Smooth muscle cell (in vitro differentiated cells): ENCODE measurements around the gene MBP. TPM values are rescaled to one million over a fixed set of nuclear protein-coding genes. Genes with fewer than 3 reads are reported as not detected.

Source experiments
- DNase-seq: peaks from one replicate; lab custom pipeline; 2025; ENCODE audit not compliant: unreplicated experiment; lab: John Stamatoyannopoulos, UW
- H2AFZ ChIP-seq: fragments of 200-600 bp; sonication (generic); 2 replicates; pipeline ENCODE4 v1.6.0; 2016; ENCODE audit warnings: antibody characterized with exemption, low read depth, mild to moderate bottlenecking
- H3F3A ChIP-seq: fragments of 200-600 bp; sonication (generic); 2 replicates; pipeline ENCODE4 v1.6.0; 2017; ENCODE audit warnings: antibody characterized with exemption, low read depth
- H3K27ac ChIP-seq: fragments of 200-600 bp; sonication (generic); 2 replicates; pipeline ENCODE4 v1.5.1; 2016; ENCODE audit warnings: low read depth, mild to moderate bottlenecking
- H3K27me3 ChIP-seq: fragments of 200-600 bp; sonication (generic); 2 replicates; pipeline ENCODE4 v1.6.1; 2016; ENCODE audit warnings: low read depth, mild to moderate bottlenecking
- H3K36me3 ChIP-seq: fragments of 200-600 bp; sonication (generic); 2 replicates; pipeline ENCODE4 v1.5.1; 2016; ENCODE audit warnings: low read depth
- H3K4me1 ChIP-seq: fragments of 200-600 bp; sonication (generic); 2 replicates; pipeline ENCODE4 v1.5.1; 2016; ENCODE audit warnings: low read depth
- H3K4me2 ChIP-seq: fragments of 200-600 bp; sonication (generic); 2 replicates; pipeline ENCODE4 v1.6.0; 2016; ENCODE audit warnings: mild to moderate bottlenecking
- H3K4me3 ChIP-seq: fragments of 200-600 bp; sonication (generic); 2 replicates; pipeline ENCODE4 v1.5.1; 2016; ENCODE audit warnings: mild to moderate bottlenecking
- H3K79me2 ChIP-seq: fragments of 200-600 bp; sonication (generic); 2 replicates; pipeline ENCODE4 v1.6.0; 2016; ENCODE audit warnings: low read depth, mild to moderate bottlenecking
- H3K9ac ChIP-seq: fragments of 200-600 bp; sonication (generic); 2 replicates; pipeline ENCODE4 v1.6.0; 2016; ENCODE audit warnings: low read depth
- H3K9me3 ChIP-seq: fragments of 200-600 bp; sonication (generic); replicated peaks from 2 replicates; pipeline ENCODE4 v1.5.1; 2016; ENCODE audit warnings: low read depth
- H4K20me1 ChIP-seq: fragments of 200-600 bp; sonication (generic); 2 replicates; pipeline ENCODE4 v1.6.0; 2016; ENCODE audit warnings: low read depth
- WGBS: methylation state at CpG from one replicate; pipeline ENCODE4 v1.1.7; 2016; ENCODE audit warnings: low lambda C conversion rate; 5-methylcytosine and 5-hydroxymethylcytosine counted together
- polyA plus RNA-seq: library from polyadenylated mRNA; unstranded; fragments of >200 nt; fragmentation: Nextera tagmentation; extraction: Ambion mirVana; gene quantifications from 2 replicates; pipeline ENCODE4 v1.2.1, GENCODE V29; 2016
- total RNA-seq: library from RNA; depleted of rRNA; stranded (reverse); fragments of >200 nt; gene quantifications from 2 replicates; pipeline ENCODE4 v1.2.3, GENCODE V29; 2014
- TF ChIP-seq, protein P1 (sequence below): fragments of 200-600 bp; sonication (generic); IDR thresholded peaks from 2 replicates; pipeline ENCODE4 v1.5.1; 2017; ENCODE audit warnings: borderline replicate concordance, mild to moderate bottlenecking, antibody characterized with exemption; ENCODE audit not compliant: insufficient read depth, poor library complexity, severe bottlenecking

MBP gene
- total and polyA plus RNA-seq, 2 experiments from 2014 or later, result 1.4 to 5.1 TPM

- Histone ChIP-seq H3K36me3 (no peaks in the 10 kb centered on the region), H3K4me2 (no peak overlapping the region), H3K9me3 (no peaks in the 10 kb centered on the region), H3K79me2 (no peaks in the 10 kb centered on the region), H4K20me1 (no peaks in the 10 kb centered on the region), H3K4me3 (no peak overlapping the region), H3F3A (no peaks in the 10 kb centered on the region), H3K27ac (no peak overlapping the region), H3K4me1 (peaks cover 3% of the 10 kb centered on the region), H3K9ac (no peak overlapping the region), H2AFZ (no peak overlapping the region), H3K27me3 (peaks cover 30% of the 10 kb centered on the region)
- 96% methylated on average over 15 of the region's 15 CpGs for WGBS
- TF ChIP-seq, protein P1, sequence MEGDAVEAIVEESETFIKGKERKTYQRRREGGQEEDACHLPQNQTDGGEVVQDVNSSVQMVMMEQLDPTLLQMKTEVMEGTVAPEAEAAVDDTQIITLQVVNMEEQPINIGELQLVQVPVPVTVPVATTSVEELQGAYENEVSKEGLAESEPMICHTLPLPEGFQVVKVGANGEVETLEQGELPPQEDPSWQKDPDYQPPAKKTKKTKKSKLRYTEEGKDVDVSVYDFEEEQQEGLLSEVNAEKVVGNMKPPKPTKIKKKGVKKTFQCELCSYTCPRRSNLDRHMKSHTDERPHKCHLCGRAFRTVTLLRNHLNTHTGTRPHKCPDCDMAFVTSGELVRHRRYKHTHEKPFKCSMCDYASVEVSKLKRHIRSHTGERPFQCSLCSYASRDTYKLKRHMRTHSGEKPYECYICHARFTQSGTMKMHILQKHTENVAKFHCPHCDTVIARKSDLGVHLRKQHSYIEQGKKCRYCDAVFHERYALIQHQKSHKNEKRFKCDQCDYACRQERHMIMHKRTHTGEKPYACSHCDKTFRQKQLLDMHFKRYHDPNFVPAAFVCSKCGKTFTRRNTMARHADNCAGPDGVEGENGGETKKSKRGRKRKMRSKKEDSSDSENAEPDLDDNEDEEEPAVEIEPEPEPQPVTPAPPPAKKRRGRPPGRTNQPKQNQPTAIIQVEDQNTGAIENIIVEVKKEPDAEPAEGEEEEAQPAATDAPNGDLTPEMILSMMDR, result no peak
- DNase-seq, result no peak
Observed at GRCh38 chr18:77136871-77137665, 4.5 kb upstream of the MBP start.

GRCh38 chr18:77136076-77136718 is 3.6 kb upstream of the MBP start:
- Histone ChIP-seq H4K20me1 (no peaks in the 10 kb centered on the region), H3K4me1 (peaks cover 8% of the 10 kb centered on the region), H3K4me2 (no peak overlapping the region), H3K9me3 (no peaks in the 10 kb centered on the region), H3K9ac (no peak overlapping the region), H3K79me2 (no peaks in the 10 kb centered on the region), H3K27ac (no peak overlapping the region), H3K36me3 (no peaks in the 10 kb centered on the region), H3K27me3 (peaks cover 39% of the 10 kb centered on the region), H3F3A (no peaks in the 10 kb centered on the region), H2AFZ (no peak overlapping the region), H3K4me3 (no peak overlapping the region)
- 80% methylated on average over 8 of the region's 8 CpGs for WGBS
- DNase-seq, result no peak
- TF ChIP-seq, protein P1, result no peak

GRCh38 chr18:77135339-77136075 is 2.9 kb upstream of the MBP start:
- H3F3A ChIP-seq, result no peaks in the 10 kb centered on the region
- no peak overlapping the region for H2AFZ ChIP-seq
- H3K27me3 ChIP-seq, result peaks cover 46% of the 10 kb centered on the region
- no peak for DNase-seq
- H3K4me3 ChIP-seq, result no peak overlapping the region
- no peaks in the 10 kb centered on the region for H3K36me3 ChIP-seq
- H3K79me2 ChIP-seq, result no peaks in the 10 kb centered on the region
- H3K9me3 ChIP-seq, result no peaks in the 10 kb centered on the region
- H3K4me1 ChIP-seq, result peaks cover 8% of the 10 kb centered on the region
- no peaks in the 10 kb centered on the region for H4K20me1 ChIP-seq
- H3K4me2 ChIP-seq, result no peak overlapping the region
- 89% methylated on average over 16 of the region's 16 CpGs for WGBS
- no peak overlapping the region for H3K27ac ChIP-seq
- TF ChIP-seq, protein P1, result no peak
- H3K9ac ChIP-seq, result no peak overlapping the region
